Globus pallidus (tissue), 1 donor: ENCODE measurements around the gene MGME1.

Experiments
- DNase-seq: peaks from one replicate; pipeline ENCODE4 v3.0.0-alpha.2; 2015; ENCODE audit warnings: low spot score

The MGME1 gene

GRCh38 chr20:17968366-17969277 is at the start of gene MGME1, which contains the start of gene SNX5:
Gene MGME1, plus strand, starts transcription at chr20:17969018. Its CDS starts 842 bp downstream, at chr20:17969860.
Gene SNX5, minus strand, starts transcription at chr20:17968794. Its CDS starts 369 bp downstream, at chr20:17968425.
- DNase-seq = peak; percentile 98

- DNase-seq = no peak
Observed at GRCh38 chr20:17919149-17919548, 49.7 kb upstream of the MGME1 start.

- DNase-seq = no peak
Observed at GRCh38 chr20:17921774-17922173, 47.0 kb upstream of the MGME1 start.

GRCh38 chr20:17925141-17925939 is 43.5 kb upstream of the MGME1 start:
- no peak for DNase-seq

- DNase-seq = no peak
Observed at GRCh38 chr20:17925940-17926300, 42.9 kb upstream of the MGME1 start.

GRCh38 chr20:17928211-17928611 is 40.6 kb upstream of the MGME1 start:
- DNase-seq = no peak

- no peak for DNase-seq
Observed at GRCh38 chr20:17928633-17929311, 40.0 kb upstream of the MGME1 start.

GRCh38 chr20:17931513-17931912 is 37.3 kb upstream of the MGME1 start:
- DNase-seq = no peak

GRCh38 chr20:17932396-17932795 is 36.4 kb upstream of the MGME1 start:
- DNase-seq = peak; percentile 15

- DNase-seq = no peak
Observed at GRCh38 chr20:17933121-17933520, 35.7 kb upstream of the MGME1 start.

- DNase-seq = no peak
Observed at GRCh38 chr20:17933711-17934110, 35.1 kb upstream of the MGME1 start.

GRCh38 chr20:17934141-17934862 is 34.5 kb upstream of the MGME1 start:
- no peak for DNase-seq

- no peak for DNase-seq
Observed at GRCh38 chr20:17935186-17935585, 33.6 kb upstream of the MGME1 start.

GRCh38 chr20:17935761-17936160 is 33.1 kb upstream of the MGME1 start:
- DNase-seq = no peak

GRCh38 chr20:17936286-17936760 is 32.5 kb upstream of the MGME1 start:
- no peak for DNase-seq

- no peak for DNase-seq
Observed at GRCh38 chr20:17936761-17937732, 31.8 kb upstream of the MGME1 start.

- DNase-seq = peak; percentile 54
Observed at GRCh38 chr20:17938871-17939619, 29.8 kb upstream of the MGME1 start.

GRCh38 chr20:17939622-17940223 is 29.1 kb upstream of the MGME1 start:
- no peak for DNase-seq
